ENCODE data around the gene ARHGAP24. TPM values are rescaled to one million over a fixed set of nuclear protein-coding genes. Genes with fewer than 3 reads are reported as not detected.

Gene ARHGAP24
- total RNA-seq, 2 donors from 2014 or later = 34.0 to 42.0 TPM

DNA sequence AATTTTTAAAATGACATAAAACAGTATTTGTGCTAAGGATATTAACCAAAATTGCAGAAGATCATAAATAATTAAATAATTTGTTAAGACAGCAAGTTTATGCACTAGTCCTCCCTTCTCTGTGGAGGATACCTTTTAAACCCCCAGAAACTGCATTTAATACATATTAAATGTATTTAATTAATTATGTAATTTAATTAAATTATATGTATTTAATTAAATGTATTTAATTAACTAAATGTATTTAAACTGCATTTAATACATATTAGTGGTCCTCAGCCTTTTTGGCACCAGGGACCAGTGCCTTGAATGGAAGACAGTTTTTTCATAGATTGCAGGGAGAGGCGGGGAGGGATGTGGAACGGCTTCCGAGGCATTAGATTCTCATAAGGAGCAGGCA lies 404.6 kb downstream of the ARHGAP24 start:
- H3K9me3 ChIP-seq = no peaks in the 10 kb centered on the region
- DNase-seq (ENCODE audit: low spot score) = no peak
- TF ChIP-seq, protein P1, sequence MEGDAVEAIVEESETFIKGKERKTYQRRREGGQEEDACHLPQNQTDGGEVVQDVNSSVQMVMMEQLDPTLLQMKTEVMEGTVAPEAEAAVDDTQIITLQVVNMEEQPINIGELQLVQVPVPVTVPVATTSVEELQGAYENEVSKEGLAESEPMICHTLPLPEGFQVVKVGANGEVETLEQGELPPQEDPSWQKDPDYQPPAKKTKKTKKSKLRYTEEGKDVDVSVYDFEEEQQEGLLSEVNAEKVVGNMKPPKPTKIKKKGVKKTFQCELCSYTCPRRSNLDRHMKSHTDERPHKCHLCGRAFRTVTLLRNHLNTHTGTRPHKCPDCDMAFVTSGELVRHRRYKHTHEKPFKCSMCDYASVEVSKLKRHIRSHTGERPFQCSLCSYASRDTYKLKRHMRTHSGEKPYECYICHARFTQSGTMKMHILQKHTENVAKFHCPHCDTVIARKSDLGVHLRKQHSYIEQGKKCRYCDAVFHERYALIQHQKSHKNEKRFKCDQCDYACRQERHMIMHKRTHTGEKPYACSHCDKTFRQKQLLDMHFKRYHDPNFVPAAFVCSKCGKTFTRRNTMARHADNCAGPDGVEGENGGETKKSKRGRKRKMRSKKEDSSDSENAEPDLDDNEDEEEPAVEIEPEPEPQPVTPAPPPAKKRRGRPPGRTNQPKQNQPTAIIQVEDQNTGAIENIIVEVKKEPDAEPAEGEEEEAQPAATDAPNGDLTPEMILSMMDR (IDR thresholded peaks at IDR 0.05) = no peak
- no peak overlapping the region for H3K27ac ChIP-seq
- H3K4me3 ChIP-seq = no peak overlapping the region
- no peaks in the 10 kb centered on the region for H3K36me3 ChIP-seq
- no peaks in the 10 kb centered on the region for H3K27me3 ChIP-seq
- H3K4me1 ChIP-seq = no peaks in the 10 kb centered on the region

DNA sequence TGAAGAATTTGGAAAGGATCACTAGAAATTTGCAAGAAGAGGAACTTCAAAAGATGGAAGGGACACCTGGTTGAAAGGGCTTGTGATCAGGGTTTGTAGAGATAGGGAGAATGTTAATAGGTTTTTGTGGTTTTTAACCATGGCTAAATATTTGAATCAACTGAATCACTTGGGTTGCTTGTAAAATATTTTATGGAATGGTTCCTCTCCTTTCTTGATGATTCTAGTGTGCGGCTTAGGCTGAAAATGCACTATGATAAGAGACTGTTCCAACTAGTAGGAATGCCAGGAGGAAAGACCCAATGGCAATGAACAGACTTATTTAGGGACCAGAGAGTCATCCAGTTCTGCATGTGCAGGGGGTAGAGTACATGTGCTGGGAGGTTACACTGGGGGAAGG lies 408.2 kb downstream of the ARHGAP24 start:
- no peak for DNase-seq (ENCODE audit: low spot score)
- H3K27ac ChIP-seq = no peak overlapping the region
- H3K4me1 ChIP-seq = no peaks in the 10 kb centered on the region
- H3K27me3 ChIP-seq = no peaks in the 10 kb centered on the region
- H3K4me3 ChIP-seq = no peak overlapping the region
- TF ChIP-seq, protein P1 (IDR thresholded peaks at IDR 0.05) = no peak
- no peaks in the 10 kb centered on the region for H3K9me3 ChIP-seq
- H3K36me3 ChIP-seq = no peaks in the 10 kb centered on the region

DNA sequence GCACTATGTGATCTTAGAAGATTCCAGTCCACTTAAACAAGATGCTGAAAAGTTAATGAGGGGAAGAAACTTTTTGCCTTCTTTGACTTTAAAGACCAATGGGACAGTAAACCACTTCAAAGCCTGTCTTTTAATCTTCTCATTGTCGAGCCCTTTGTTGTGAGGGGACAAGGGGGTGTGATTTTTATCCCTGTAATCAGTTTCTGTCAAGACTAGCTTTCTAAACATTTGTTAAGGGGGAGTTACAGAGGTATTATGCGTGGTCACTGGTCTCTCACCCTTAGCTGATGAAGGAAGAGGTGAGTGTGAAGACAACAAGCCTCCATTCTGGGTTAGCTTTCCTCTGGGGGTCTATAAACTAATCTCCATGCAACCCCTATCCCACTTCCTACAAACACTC lies 409.3 kb downstream of the ARHGAP24 start:
- TF ChIP-seq, protein P1 (IDR thresholded peaks at IDR 0.05) = no peak

DNA sequence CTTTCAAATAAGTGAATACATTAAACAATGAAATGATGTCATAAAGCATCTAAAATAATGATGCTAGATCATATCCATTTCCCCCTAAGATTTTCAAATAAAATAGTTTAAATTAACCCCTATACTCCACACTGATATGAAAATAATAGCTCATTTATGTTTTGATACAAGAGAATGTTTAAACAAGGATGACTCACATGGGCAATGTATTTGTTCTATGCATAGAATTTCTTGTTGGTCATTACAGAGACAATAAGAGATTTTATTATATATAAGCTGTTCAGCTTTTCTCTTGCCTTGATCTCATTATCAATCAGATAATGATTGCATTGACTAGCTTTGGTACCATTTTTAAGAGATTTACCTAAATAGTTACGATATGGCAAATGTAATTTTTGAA lies 411.7 kb downstream of the ARHGAP24 start:
- H3K4me1 ChIP-seq = no peaks in the 10 kb centered on the region
- DNase-seq (ENCODE audit: low spot score) = no peak
- H3K36me3 ChIP-seq = no peaks in the 10 kb centered on the region
- H3K27ac ChIP-seq = no peak overlapping the region
- TF ChIP-seq, protein P1 (IDR thresholded peaks at IDR 0.05) = no peak
- H3K27me3 ChIP-seq = no peaks in the 10 kb centered on the region
- no peak overlapping the region for H3K4me3 ChIP-seq
- no peaks in the 10 kb centered on the region for H3K9me3 ChIP-seq

More for the DNA sequence above, 409.3 kb downstream of the ARHGAP24 start:
- Histone ChIP-seq H3K36me3 (no peaks in the 10 kb centered on the region), H3K4me1 (no peaks in the 10 kb centered on the region), H3K9me3 (no peaks in the 10 kb centered on the region), H3K27ac (no peak overlapping the region), H3K27me3 (no peaks in the 10 kb centered on the region), H3K4me3 (no peak overlapping the region)
- DNase-seq (ENCODE audit: low spot score) = no peak

DNA sequence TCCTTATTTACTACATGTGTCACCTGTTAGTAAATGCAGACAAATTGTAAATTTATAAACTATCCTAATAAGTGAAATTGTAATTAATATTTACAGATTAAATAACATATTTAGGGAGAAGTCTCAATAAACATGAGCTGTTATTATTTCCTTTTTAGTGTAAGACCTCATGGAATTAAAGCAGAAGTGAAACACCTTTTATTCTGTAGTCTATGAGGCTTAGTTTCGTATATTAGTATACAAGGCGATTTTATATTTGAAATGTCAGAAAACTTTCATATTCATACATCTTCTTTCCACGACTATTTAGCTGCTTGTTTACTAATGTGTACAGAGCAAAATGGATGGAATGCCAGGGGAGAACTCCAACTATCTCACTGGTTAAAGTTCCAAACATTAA lies 414.4 kb downstream of the ARHGAP24 start:
- Histone ChIP-seq H3K9me3 (no peaks in the 10 kb centered on the region), H3K36me3 (no peaks in the 10 kb centered on the region), H3K27ac (no peak overlapping the region), H3K27me3 (no peaks in the 10 kb centered on the region), H3K4me1 (no peaks in the 10 kb centered on the region), H3K4me3 (no peak overlapping the region)
- DNase-seq (ENCODE audit: low spot score) = no peak
- TF ChIP-seq, protein P1 (IDR thresholded peaks at IDR 0.05) = no peak

DNA sequence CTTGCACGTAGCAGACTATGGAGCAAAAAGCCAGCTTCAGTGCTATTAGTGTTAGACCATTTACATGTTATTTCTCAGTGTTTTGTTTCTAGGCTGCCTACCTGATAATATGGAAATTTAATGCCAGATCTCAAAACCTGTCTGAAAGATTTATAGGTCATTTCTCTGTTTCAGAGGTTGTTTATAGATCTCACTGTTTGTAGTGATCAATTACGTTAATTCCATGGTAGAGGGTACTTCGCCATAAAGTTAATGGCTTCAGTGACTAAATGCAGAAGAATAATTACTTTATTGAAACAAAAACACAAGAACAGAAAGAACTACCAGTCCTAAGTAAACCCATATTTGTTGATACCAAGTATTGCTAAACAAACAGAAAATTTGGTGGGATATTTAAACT lies 420.8 kb downstream of the ARHGAP24 start:
- H3K4me1 ChIP-seq = no peaks in the 10 kb centered on the region
- H3K9me3 ChIP-seq = no peaks in the 10 kb centered on the region
- no peaks in the 10 kb centered on the region for H3K27me3 ChIP-seq
- TF ChIP-seq, protein P1 (IDR thresholded peaks at IDR 0.05) = no peak
- no peak overlapping the region for H3K4me3 ChIP-seq
- no peak for DNase-seq (ENCODE audit: low spot score)
- no peak overlapping the region for H3K27ac ChIP-seq
- H3K36me3 ChIP-seq = no peaks in the 10 kb centered on the region

All from right atrium auricular region (tissue), 2 donors.